GM21447 (cell line): ENCODE data around the gene ATAD3B.

Source experiments
- ATAC-seq: cut with Tn5 transposase; IDR thresholded peaks from one replicate; pipeline ENCODE4 v1.9.1; 2021; ENCODE audit not compliant: unreplicated experiment

Gene ATAD3B

DNA sequence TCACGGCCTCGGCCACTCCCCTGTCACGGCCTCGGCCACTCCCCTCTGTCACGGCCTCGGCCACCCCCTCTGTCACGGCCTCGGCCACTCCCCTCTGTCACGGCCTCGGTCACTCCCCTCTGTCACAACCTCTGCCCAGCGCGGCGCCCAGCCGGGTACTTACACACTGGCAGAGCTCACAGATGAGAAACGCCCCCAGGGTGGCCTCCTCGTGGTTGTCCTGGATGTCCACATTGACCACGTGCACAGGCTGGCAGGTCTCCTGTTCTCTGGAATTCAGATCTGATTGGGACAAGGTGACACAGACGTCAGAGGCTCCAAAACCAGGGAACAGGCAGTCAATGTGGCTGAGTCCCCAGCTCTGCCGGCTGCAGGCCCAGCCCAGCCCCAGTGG is 72.1 kb downstream of the ATAD3B start:
- ATAC-seq: no peak

DNA sequence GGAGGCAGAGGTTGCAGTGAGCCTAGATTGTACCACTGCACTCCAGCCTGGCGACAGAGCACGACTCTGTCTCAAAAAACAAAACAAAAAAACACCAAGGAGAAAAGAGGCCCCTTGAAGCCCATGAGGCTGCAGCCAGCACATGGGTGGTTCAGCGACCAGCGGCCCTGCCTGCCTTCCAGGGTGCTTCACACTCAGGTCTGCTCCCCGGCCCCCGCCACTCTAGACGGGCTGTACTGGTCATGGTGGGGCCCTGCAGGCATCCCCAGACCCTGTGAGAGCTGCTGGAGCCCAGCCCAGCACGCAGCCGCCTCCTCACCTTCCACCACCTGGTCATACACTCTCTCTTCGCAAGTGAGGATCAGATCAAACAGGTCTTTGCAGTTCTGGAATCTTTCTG is 73.0 kb downstream of the ATAD3B start:
- no peak for ATAC-seq
